NCI-H1092 treated with DMSO at 0.1 percent for 48 hours (cell line): ENCODE results near the gene CMTR1.
"Not testable (repeated sequence)": the region's sequence is repeated elsewhere in the genome, so short reads cannot be mapped to it uniquely, and the experiment has no call there.

Experiments used
- DNase-seq: peaks from one replicate; lab custom pipeline; 2025; lab: John Stamatoyannopoulos, UW

The CMTR1 gene

GRCh38 chr6:37491830-37492208, 58.8 kb downstream of the CMTR1 start:
- DNase-seq = no peak

- peak; percentile 68 for DNase-seq
Measured at GRCh38 chr6:37492236-37492972, 59.4 kb downstream of the CMTR1 start.

GRCh38 chr6:37492991-37493660, 60.1 kb downstream of the CMTR1 start:
- DNase-seq = peak; percentile 94

GRCh38 chr6:37493661-37493995, 60.6 kb downstream of the CMTR1 start:
- DNase-seq = peak; percentile 94

GRCh38 chr6:37495244-37495934, 62.4 kb downstream of the CMTR1 start:
- DNase-seq = peak; percentile 87

GRCh38 chr6:37496951-37497885, 64.2 kb downstream of the CMTR1 start:
- no peak for DNase-seq

GRCh38 chr6:37499433-37500293, 66.6 kb downstream of the CMTR1 start, which contains the start of gene CCDC167:
TSS of gene CCDC167 (minus strand) at chr6:37499893. CDS start at chr6:37499863, 30 bp downstream.
- DNase-seq = peak; percentile 96

- no peak for DNase-seq
Measured at GRCh38 chr6:37500294-37500608, 67.2 kb downstream of the CMTR1 start.

GRCh38 chr6:37500904-37501303, 67.9 kb downstream of the CMTR1 start:
- not testable (repeated sequence) for DNase-seq

GRCh38 chr6:37501632-37502491, 68.8 kb downstream of the CMTR1 start:
- no peak for DNase-seq

- DNase-seq = peak; percentile 55
Measured at GRCh38 chr6:37502703-37503291, 69.8 kb downstream of the CMTR1 start.

GRCh38 chr6:37503309-37503965, 70.4 kb downstream of the CMTR1 start:
- no peak for DNase-seq

GRCh38 chr6:37504024-37504423, 71.0 kb downstream of the CMTR1 start:
- no peak for DNase-seq

- no peak for DNase-seq
Measured at GRCh38 chr6:37506479-37506878, 73.5 kb downstream of the CMTR1 start.

GRCh38 chr6:37507077-37507476, 74.1 kb downstream of the CMTR1 start:
- no peak for DNase-seq

- DNase-seq = no peak
Measured at GRCh38 chr6:37507690-37508421, 74.8 kb downstream of the CMTR1 start.

- DNase-seq = no peak
Measured at GRCh38 chr6:37511201-37511600, 78.2 kb downstream of the CMTR1 start.

GRCh38 chr6:37511910-37512399, 78.9 kb downstream of the CMTR1 start:
- no peak for DNase-seq
